Panc1 (cell line): ENCODE data around the gene MSTN. TPM values are rescaled to one million over a fixed set of nuclear protein-coding genes. Genes with fewer than 3 reads are reported as not detected.

Source experiments
- ATAC-seq: fragments of 200-7000 bp; cut with Tn5 transposase; 2 replicates; pipeline ENCODE4 v1.9.1; 2020; ENCODE audit warnings: mild to moderate bottlenecking, moderate library complexity
- BruUV-seq: library from RNA; stranded (reverse); fragments of 400-500 nt; replicated peaks from 2 replicates; lab custom pipeline; 2021; lab: Mats Ljungman, UMichigan
- CTCF ChIA-PET: fragments of 300-600 bp; sonication (Branson Sonifier 250); formaldehyde crosslinking; loops from one replicate; lab custom pipeline; 2022; ENCODE audit warnings: antibody characterized with exemption; lab: Charles Lee
- POLR2A ChIA-PET: fragments of 300-600 bp; sonication (Branson Sonifier 250); formaldehyde crosslinking; loops from one replicate; lab custom pipeline; 2022; ENCODE audit warnings: antibody characterized with exemption; lab: Charles Lee
- DNase-seq: peaks from one replicate; pipeline ENCODE4 v3.0.0-alpha.2; 2010; ENCODE audit warnings: low read depth, low spot score
- H3K27ac ChIP-seq: 2 replicates; pipeline ENCODE4 v1.5.1; 2011; ENCODE audit warnings: mild to moderate bottlenecking, low read length, inconsistent platforms
- H3K27me3 ChIP-seq: fragments of 200-500 bp; sonication (Bioruptor generic); 2 replicates; pipeline ENCODE4 v1.6.0; 2014; ENCODE audit warnings: low read length, inconsistent platforms; ENCODE audit not compliant: control insufficient read depth, insufficient read depth
- H3K36me3 ChIP-seq: fragments of 200-500 bp; sonication (Bioruptor generic); 2 replicates; pipeline ENCODE4 v1.5.1; 2014; ENCODE audit warnings: inconsistent platforms, mild to moderate bottlenecking, low read length, moderate library complexity; ENCODE audit not compliant: control insufficient read depth, insufficient read depth
- H3K4me1 ChIP-seq: 2 replicates; pipeline ENCODE4 v1.5.1; 2011; ENCODE audit warnings: inconsistent platforms, mild to moderate bottlenecking, low read length, moderate library complexity; ENCODE audit not compliant: control insufficient read depth, insufficient read depth
- H3K4me3 ChIP-seq, 2 experiments: 2 replicates each; pipeline ENCODE4 v1.5.1; 2011 to 2012; ENCODE audit warnings: low read depth in 2 of 2, low read length in 2 of 2, mild to moderate bottlenecking in 2 of 2, inconsistent platforms in 1 of 2, moderate library complexity in 1 of 2
- H3K9me3 ChIP-seq: fragments of 200-500 bp; sonication (Bioruptor generic); 2 replicates; pipeline ENCODE4 v1.5.1; 2014; ENCODE audit warnings: low read depth, mild to moderate bottlenecking, inconsistent platforms, low read length, moderate library complexity; ENCODE audit not compliant: control insufficient read depth, insufficient read depth
- POLR2AphosphoS5 ChIP-seq: IDR thresholded peaks from 2 replicates; pipeline ENCODE4 v1.6.1; 2012; ENCODE audit warnings: mild to moderate bottlenecking, low read depth, low read length, moderate library complexity
- SIN3A ChIP-seq: IDR thresholded peaks from 2 replicates; pipeline ENCODE4 v1.6.1; 2012; ENCODE audit warnings: low read depth, mild to moderate bottlenecking, low read length, moderate library complexity, borderline replicate concordance; ENCODE audit not compliant: insufficient read depth
- TCF7L2 ChIP-seq: IDR thresholded peaks from 2 replicates; pipeline ENCODE4 v1.6.1; 2011; ENCODE audit warnings: mild to moderate bottlenecking, low read depth, low read length, inconsistent platforms
- in situ Hi-C: cut with HindIII; loops from 2 replicates; pipeline ENCODE4 v1.10.0; 2016; ENCODE audit warnings: low sequenced_read_pairs, low pct_unique_long_range_greater_than_20kb
- intact Hi-C: fragments of 100-400 bp; cut with micrococcal nuclease; formaldehyde crosslinking; loops from one replicate; pipeline ENCODE4 v1.10.0; 2022; ENCODE audit not compliant: unreplicated experiment
- total RNA-seq: library from RNA; stranded (reverse); gene quantifications from one replicate; pipeline ENCODE4 v1.2.1, GENCODE V29; 2021; ENCODE audit not compliant: unreplicated experiment
- TF ChIP-seq, protein P1 (sequence below), 2 experiments: IDR thresholded peaks; 2 replicates each; pipeline ENCODE4 v1.6.1; 2011 to 2012; ENCODE audit warnings: low read depth in 2 of 2, control low read depth in 1 of 2, low read length in 1 of 2, mild to moderate bottlenecking in 1 of 2, moderate library complexity in 1 of 2; ENCODE audit not compliant: insufficient read depth in 1 of 2
- TF ChIP-seq, protein P2 (sequence below): fragments of 450-650 bp; IDR thresholded peaks from 2 replicates; pipeline ENCODE4 v1.5.1; 2017; ENCODE audit warnings: mild to moderate bottlenecking

Gene MSTN
- total RNA-seq, 1 experiment from 2014 or later: not detected

DNA sequence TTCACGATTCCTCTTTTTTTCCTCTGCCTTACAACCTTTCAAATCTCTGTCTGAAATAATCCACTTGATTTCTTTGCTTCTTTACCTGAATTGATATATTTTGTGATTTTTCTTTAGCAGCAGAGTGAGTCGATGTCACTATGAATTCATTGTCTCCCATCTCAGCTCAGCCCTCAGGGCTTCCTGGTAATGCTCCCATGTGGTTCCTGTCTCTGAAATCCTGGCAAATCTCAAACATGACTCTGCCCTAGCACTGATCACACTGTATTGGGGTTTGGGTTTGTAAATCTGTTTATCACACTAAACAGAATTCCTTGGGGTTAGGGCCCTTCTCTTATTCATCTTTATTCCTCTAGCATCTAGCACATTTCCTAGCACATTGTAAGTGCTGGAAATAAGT is 43.0 kb upstream of the MSTN start:
- POLR2A ChIA-PET: no interaction called here
- intact Hi-C loops: no loop called here

DNA sequence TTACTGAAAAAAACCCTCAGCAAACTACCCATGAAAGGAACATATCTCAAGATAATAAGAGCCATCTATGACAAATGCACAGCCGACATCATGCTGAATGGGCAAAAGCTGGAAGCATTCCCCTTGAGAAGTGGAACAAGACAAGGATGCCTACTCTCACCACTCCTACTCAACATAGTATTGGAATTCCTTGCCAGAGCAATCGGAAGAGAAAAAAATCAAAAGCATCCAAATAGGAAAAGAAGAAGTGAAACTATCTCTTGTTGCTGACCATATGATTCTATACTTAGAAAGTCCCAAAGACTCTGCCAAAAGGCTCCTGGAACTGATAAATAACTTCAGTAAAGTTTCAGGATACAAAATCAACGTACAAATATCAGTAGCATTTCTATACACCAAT is 40.6 kb upstream of the MSTN start:
- ATAC-seq: no peak
- CTCF ChIA-PET: no interaction called here
- POLR2A ChIA-PET: no interaction called here

More for the DNA sequence above, 43.0 kb upstream of the MSTN start:
- Histone ChIP-seq H3K27ac (no peak overlapping the region), H3K4me1 (no peaks in the 10 kb centered on the region), H3K9me3 (no peaks in the 10 kb centered on the region), H3K4me3 (no peak overlapping the region), H3K36me3 (no peaks in the 10 kb centered on the region), H3K27me3 (0 out of 2 replicates have a peak, but pooled peaks cover 2% of the 10 kb centered on the region)
- ATAC-seq (no peak), DNase-seq (no peak)
- CTCF ChIA-PET: no interaction called here
- BruUV-seq: no TSS peak
- no peak for TF ChIP-seq POLR2AphosphoS5
- in situ Hi-C loops: no loop called here

More for the DNA sequence above, 40.6 kb upstream of the MSTN start:
- DNase-seq: no peak
- H3K27me3 ChIP-seq: 0 out of 2 replicates have a peak, but pooled peaks cover 2% of the 10 kb centered on the region
- H3K9me3 ChIP-seq: no peaks in the 10 kb centered on the region
- no peaks in the 10 kb centered on the region for H3K4me1 ChIP-seq
- H3K27ac ChIP-seq: no peak overlapping the region
- BruUV-seq: no TSS peak
- TF ChIP-seq, protein P1, sequence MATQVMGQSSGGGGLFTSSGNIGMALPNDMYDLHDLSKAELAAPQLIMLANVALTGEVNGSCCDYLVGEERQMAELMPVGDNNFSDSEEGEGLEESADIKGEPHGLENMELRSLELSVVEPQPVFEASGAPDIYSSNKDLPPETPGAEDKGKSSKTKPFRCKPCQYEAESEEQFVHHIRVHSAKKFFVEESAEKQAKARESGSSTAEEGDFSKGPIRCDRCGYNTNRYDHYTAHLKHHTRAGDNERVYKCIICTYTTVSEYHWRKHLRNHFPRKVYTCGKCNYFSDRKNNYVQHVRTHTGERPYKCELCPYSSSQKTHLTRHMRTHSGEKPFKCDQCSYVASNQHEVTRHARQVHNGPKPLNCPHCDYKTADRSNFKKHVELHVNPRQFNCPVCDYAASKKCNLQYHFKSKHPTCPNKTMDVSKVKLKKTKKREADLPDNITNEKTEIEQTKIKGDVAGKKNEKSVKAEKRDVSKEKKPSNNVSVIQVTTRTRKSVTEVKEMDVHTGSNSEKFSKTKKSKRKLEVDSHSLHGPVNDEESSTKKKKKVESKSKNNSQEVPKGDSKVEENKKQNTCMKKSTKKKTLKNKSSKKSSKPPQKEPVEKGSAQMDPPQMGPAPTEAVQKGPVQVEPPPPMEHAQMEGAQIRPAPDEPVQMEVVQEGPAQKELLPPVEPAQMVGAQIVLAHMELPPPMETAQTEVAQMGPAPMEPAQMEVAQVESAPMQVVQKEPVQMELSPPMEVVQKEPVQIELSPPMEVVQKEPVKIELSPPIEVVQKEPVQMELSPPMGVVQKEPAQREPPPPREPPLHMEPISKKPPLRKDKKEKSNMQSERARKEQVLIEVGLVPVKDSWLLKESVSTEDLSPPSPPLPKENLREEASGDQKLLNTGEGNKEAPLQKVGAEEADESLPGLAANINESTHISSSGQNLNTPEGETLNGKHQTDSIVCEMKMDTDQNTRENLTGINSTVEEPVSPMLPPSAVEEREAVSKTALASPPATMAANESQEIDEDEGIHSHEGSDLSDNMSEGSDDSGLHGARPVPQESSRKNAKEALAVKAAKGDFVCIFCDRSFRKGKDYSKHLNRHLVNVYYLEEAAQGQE (IDR thresholded peaks at IDR 0.05; ENCODE audit: insufficient read depth in 1 of 2, low read depth in 2 of 2, low read length in 1 of 2): no peak
- TF ChIP-seq TCF7L2: no peak
- TF ChIP-seq, protein P2, sequence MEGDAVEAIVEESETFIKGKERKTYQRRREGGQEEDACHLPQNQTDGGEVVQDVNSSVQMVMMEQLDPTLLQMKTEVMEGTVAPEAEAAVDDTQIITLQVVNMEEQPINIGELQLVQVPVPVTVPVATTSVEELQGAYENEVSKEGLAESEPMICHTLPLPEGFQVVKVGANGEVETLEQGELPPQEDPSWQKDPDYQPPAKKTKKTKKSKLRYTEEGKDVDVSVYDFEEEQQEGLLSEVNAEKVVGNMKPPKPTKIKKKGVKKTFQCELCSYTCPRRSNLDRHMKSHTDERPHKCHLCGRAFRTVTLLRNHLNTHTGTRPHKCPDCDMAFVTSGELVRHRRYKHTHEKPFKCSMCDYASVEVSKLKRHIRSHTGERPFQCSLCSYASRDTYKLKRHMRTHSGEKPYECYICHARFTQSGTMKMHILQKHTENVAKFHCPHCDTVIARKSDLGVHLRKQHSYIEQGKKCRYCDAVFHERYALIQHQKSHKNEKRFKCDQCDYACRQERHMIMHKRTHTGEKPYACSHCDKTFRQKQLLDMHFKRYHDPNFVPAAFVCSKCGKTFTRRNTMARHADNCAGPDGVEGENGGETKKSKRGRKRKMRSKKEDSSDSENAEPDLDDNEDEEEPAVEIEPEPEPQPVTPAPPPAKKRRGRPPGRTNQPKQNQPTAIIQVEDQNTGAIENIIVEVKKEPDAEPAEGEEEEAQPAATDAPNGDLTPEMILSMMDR: no peak
- no peak for TF ChIP-seq SIN3A
- no peak for TF ChIP-seq POLR2AphosphoS5
- no peaks in the 10 kb centered on the region for H3K36me3 ChIP-seq
- intact Hi-C loops: no loop called here
- in situ Hi-C loops: no loop called here
- H3K4me3 ChIP-seq: no peak overlapping the region
